ENCODE data around the gene CYSTM1.

DNA sequence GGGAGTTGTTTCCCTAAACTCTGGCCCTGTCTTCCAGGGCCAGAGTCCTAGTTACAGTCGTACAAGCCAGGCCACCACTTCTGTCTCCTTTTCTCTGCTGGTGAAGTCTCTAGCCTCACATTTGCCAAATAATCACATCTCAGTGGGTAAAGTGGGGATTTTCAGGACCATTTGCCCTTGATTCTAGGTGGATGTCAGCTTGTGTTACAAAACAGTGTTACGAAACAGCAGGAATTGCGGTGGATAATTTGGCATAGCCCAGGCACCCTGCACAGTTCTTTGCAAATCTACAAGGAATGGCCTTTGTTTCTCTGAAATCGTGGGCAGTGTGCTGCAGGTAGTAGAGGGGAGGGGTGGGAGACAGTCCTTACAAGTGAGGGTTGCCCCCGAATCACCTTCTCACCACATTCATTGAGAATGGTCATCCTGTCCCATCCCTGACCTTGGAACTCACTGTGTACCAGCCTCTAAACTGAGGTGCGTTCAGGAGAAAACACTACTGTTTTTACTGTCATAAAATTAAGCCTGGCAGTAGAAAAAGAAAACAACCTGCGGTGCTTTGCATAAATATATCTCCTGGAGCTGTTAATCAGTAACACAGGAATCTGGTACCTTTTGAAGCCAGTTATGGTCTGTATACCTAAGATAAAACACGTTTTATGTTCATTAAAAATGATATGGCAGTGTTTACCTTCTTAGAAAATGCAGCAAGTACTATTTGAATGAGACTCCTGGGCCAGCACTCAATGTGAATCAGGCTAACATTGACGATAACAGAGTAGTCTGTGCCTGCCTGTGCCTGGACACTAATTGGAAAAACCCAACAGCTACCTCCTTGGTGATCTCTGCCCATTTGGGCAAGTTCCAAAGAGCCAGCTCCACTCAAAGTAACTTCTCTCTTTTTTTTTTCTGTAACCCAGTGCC, 44.3 kb downstream of the CYSTM1 start:
- no peak for TF ChIP-seq EZH2phosphoT487 (IDR thresholded peaks at IDR 0.05; ENCODE audit: insufficient read depth, low read depth)
- no peak for TF ChIP-seq EZH2 (IDR thresholded peaks at IDR 0.05; ENCODE audit: insufficient read depth, poor library complexity, severe bottlenecking)

Data from GM23248 (cell line).